Gastrocnemius medialis (tissue), 4 donors: ENCODE data around the gene OSCP1. TPM values are rescaled to one million over a fixed set of nuclear protein-coding genes. Genes with fewer than 3 reads are reported as not detected.

ENCODE experiments used
- ATAC-seq, 2 donors: fragments of 150-250 bp; one replicate each; pipeline ENCODE4 v1.9.1; 2016
- DNase-seq, 2 donors: peaks; one replicate each; pipeline ENCODE4 v3.0.0-alpha.2; 2019
- H3K27ac ChIP-seq, 4 donors: fragments of 200-600 bp; sonication (generic); 1 replicate in 1 of 4; 2 replicates in 3 of 4; pipeline ENCODE4 v1.5.1; 2016 to 2018; ENCODE audit warnings: mild to moderate bottlenecking in 2 of 4, moderate library complexity in 1 of 4
- H3K27me3 ChIP-seq, 3 donors: fragments of 200-600 bp; sonication (generic) in 2 of 3; 1 replicate in 1 of 3; 2 replicates in 2 of 3; pipeline versions ENCODE4 v1.5.1 to v1.6.0; 2016 to 2019; ENCODE audit warnings: mild to moderate bottlenecking in 1 of 3, moderate library complexity in 1 of 3
- H3K36me3 ChIP-seq, 2 donors: fragments of 200-600 bp; sonication (generic) in 1 of 2; one replicate each; pipeline ENCODE4 v1.5.1; 2017 to 2018
- H3K4me1 ChIP-seq, 2 donors: fragments of 200-600 bp; sonication (generic) in 1 of 2; one replicate each; pipeline ENCODE4 v1.5.1; 2016 to 2017; ENCODE audit warnings: mild to moderate bottlenecking in 2 of 2
- H3K4me3 ChIP-seq, 4 donors: fragments of 200-600 bp; sonication (generic) in 3 of 4; 1 replicate in 1 of 4; 2 replicates in 3 of 4; pipeline ENCODE4 v1.5.1; 2016 to 2019; ENCODE audit warnings: mild to moderate bottlenecking in 2 of 4
- H3K9me3 ChIP-seq, 3 donors: fragments of 200-600 bp; sonication (generic) in 2 of 3; 1 replicate in 1 of 3; 2 replicates in 2 of 3; pipeline ENCODE4 v1.5.1; 2016 to 2019
- POLR2A ChIP-seq, 2 donors: fragments of 450-650 bp; IDR thresholded peaks; one replicate each; pipeline ENCODE4 v1.6.1; 2017; ENCODE audit warnings: antibody characterized with exemption in 2 of 2, mild to moderate bottlenecking in 2 of 2, moderate library complexity in 2 of 2
- in situ Hi-C, 4 donors: fragments of 200-750 bp; cut with MboI; loops; one replicate each; pipeline versions ENCODE4 v1.15.0 to v1.8.0; 2017; ENCODE audit warnings: low sequenced_read_pairs in 4 of 4
- intact Hi-C: fragments of 100-400 bp; cut with DNase I; formaldehyde crosslinking; loops from one replicate; pipeline ENCODE4 v1.15.1; 2023; ENCODE audit warnings: low total_unique reads
- total RNA-seq, 4 donors: library from RNA; depleted of rRNA; stranded (reverse); fragments of >200 nt; gene quantifications; one replicate each; pipeline versions ENCODE4 v1.1.0 to v1.2.3, GENCODE V29; 2016
- TF ChIP-seq, protein P1 (sequence below), 5 experiments: fragments of 450-650 bp in 3 of 5; fragments of 200-600 bp in 2 of 5; sonication (generic) in 2 of 5; IDR thresholded peaks in 4 of 5; conservative IDR thresholded peaks in 1 of 5; 1 replicate in 4 of 5; 2 replicates in 1 of 5; pipeline ENCODE4 v1.5.1; 2016 to 2019; ENCODE audit warnings: antibody characterized with exemption in 5 of 5, mild to moderate bottlenecking in 3 of 5, moderate library complexity in 3 of 5

The OSCP1 gene
- total RNA-seq, 4 donors from 2014 or later, result 3.3 to 6.7 (median 4.7) TPM

DNA sequence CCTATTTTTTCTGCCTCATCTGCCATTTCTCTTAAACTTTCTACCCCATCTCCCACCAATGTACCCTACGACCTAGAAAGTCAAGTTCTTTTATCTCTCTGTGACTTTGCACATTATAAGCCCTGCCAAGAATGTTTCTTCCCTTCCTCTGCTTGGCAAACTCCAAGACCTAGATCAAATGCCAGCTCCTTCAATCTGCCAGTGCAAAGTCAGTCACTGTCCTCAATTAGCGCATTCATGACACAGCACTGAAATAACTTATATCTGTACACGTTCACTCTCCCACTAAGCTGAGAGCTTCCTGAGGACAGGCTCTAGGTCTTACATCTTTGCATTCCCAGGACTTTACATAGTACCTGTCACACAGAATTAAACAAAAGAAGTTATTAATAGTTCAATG lies 31.1 kb downstream of the OSCP1 start:
- H3K27ac ChIP-seq, result peak overlapping the region; percentile 56 to 85 (median 74)

GRCh38 chr1:36417931-36418330 lies 32.3 kb downstream of the OSCP1 start:
- intact Hi-C loops (no loop called here), in situ Hi-C loops (loop anchor here (5.0 to 25.0 kb wide), 6 partner anchors 63 to 323 kb away; partner anchors contain the start of genes EVA1B (in 1 of the 4) and SH3D21 (in 1 of the 4))
- Histone ChIP-seq H3K4me3 (no peak overlapping the region), H3K4me1 (peaks cover 21 to 24% of the 10 kb centered on the region in 2 donors), H3K27me3 (no peaks in the 10 kb centered on the region), H3K9me3 (no peaks in the 10 kb centered on the region), H3K27ac (peak overlapping the region in 1 of 4 donors; percentile 34), H3K36me3 (peaks cover 0 to 6% of the 10 kb centered on the region in 2 donors)
- DNase-seq (no peak), ATAC-seq (no peak)
- TF ChIP-seq, protein P1, sequence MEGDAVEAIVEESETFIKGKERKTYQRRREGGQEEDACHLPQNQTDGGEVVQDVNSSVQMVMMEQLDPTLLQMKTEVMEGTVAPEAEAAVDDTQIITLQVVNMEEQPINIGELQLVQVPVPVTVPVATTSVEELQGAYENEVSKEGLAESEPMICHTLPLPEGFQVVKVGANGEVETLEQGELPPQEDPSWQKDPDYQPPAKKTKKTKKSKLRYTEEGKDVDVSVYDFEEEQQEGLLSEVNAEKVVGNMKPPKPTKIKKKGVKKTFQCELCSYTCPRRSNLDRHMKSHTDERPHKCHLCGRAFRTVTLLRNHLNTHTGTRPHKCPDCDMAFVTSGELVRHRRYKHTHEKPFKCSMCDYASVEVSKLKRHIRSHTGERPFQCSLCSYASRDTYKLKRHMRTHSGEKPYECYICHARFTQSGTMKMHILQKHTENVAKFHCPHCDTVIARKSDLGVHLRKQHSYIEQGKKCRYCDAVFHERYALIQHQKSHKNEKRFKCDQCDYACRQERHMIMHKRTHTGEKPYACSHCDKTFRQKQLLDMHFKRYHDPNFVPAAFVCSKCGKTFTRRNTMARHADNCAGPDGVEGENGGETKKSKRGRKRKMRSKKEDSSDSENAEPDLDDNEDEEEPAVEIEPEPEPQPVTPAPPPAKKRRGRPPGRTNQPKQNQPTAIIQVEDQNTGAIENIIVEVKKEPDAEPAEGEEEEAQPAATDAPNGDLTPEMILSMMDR (IDR thresholded peaks at IDR 0.05 in 4 of 5, conservative IDR thresholded peaks at IDR 0.05 in 1 of 5), result no peak
- no peak for TF ChIP-seq POLR2A (IDR thresholded peaks at IDR 0.05)

More for the DNA sequence above, 31.1 kb downstream of the OSCP1 start:
- Histone ChIP-seq H3K9me3 (no peaks in the 10 kb centered on the region), H3K4me3 (no peak overlapping the region), H3K27me3 (no peaks in the 10 kb centered on the region), H3K36me3 (peaks cover 0 to 6% of the 10 kb centered on the region in 2 donors), H3K4me1 (peaks cover 21 to 24% of the 10 kb centered on the region in 2 donors)
- TF ChIP-seq POLR2A (IDR thresholded peaks at IDR 0.05), result no peak
- TF ChIP-seq, protein P1 (IDR thresholded peaks at IDR 0.05 in 4 of 5, conservative IDR thresholded peaks at IDR 0.05 in 1 of 5), result no peak
- in situ Hi-C loops (loop anchor here (5.0 to 25.0 kb wide), 6 partner anchors 64 to 324 kb away; partner anchors contain the start of genes EVA1B (in 1 of the 4) and SH3D21 (in 1 of the 4)), intact Hi-C loops (no loop called here)
- DNase-seq (peak; percentile 15 to 45), ATAC-seq (peak; percentile 74 to 77)

GRCh38 chr1:36415661-36416326 lies 34.5 kb downstream of the OSCP1 start:
- in situ Hi-C loops, result loop anchor here (5.0 to 25.0 kb wide), 6 partner anchors 61 to 321 kb away; partner anchors contain the start of genes EVA1B (in 1 of the 4) and SH3D21 (in 1 of the 4)
- no peak overlapping the region for H3K27ac ChIP-seq

GRCh38 chr1:36414384-36414783 lies 35.9 kb downstream of the OSCP1 start:
- no peak for DNase-seq
- Histone ChIP-seq H3K4me3 (no peak overlapping the region), H3K4me1 (peaks cover 7 to 8% of the 10 kb centered on the region in 2 donors), H3K9me3 (no peaks in the 10 kb centered on the region), H3K36me3 (no peaks in the 10 kb centered on the region), H3K27me3 (no peaks in the 10 kb centered on the region), H3K27ac (no peak overlapping the region)
- ATAC-seq, result no peak
- intact Hi-C loops, result no loop called here
- in situ Hi-C loops, result loop anchor here (10.0 to 25.0 kb wide), 5 partner anchors 60 to 320 kb away; partner anchors contain the start of genes EVA1B (in 1 of the 4) and SH3D21 (in 1 of the 4)
- TF ChIP-seq POLR2A (IDR thresholded peaks at IDR 0.05), result no peak
- TF ChIP-seq, protein P1 (IDR thresholded peaks at IDR 0.05 in 4 of 5, conservative IDR thresholded peaks at IDR 0.05 in 1 of 5), result no peak

More at GRCh38 chr1:36415661-36416326, 34.5 kb downstream of the OSCP1 start:
- intact Hi-C loops, result no loop called here
- Histone ChIP-seq H3K27me3 (no peaks in the 10 kb centered on the region), H3K4me1 (peaks cover 21 to 22% of the 10 kb centered on the region in 2 donors), H3K9me3 (no peaks in the 10 kb centered on the region), H3K4me3 (no peak overlapping the region), H3K36me3 (no peaks in the 10 kb centered on the region)
- ATAC-seq (no peak), DNase-seq (no peak)
- no peak for TF ChIP-seq POLR2A (IDR thresholded peaks at IDR 0.05)
- TF ChIP-seq, protein P1 (IDR thresholded peaks at IDR 0.05 in 4 of 5, conservative IDR thresholded peaks at IDR 0.05 in 1 of 5), result no peak
